ENCODE measurements around the gene SLF2.

The SLF2 gene

GRCh38 chr10:100984672-100985177 is 72.0 kb downstream of the SLF2 start:
- intact Hi-C loops (cut with DNase I): no loop called here
- DNase-seq: peak in 5 of 42 donors; percentile 4 to 22 (median 6)

- DNase-seq: peak in 14 of 42 donors; percentile 14 to 61 (median 39)
- intact Hi-C loops (cut with DNase I): no loop called here
These were observed 72.6 kb downstream of the SLF2 start for GRCh38 chr10:100985336-100985735.

DNA sequence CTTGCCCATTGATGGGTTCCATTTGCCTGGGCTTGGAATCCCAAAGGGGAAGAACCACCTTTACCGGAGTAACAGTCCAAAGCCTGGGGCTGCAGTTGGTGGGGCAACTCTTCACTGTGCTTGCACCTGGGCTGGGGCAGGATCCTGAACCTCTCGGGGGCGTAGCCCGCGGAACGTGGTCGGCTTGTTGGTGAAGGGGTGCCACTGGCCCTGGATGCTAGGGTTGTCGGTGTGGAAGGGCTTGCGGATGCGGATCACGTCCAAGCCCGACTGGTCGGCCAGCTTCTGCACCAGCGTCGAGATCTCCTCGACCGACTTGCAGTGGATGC is 73.8 kb downstream of the SLF2 start:
- intact Hi-C loops (cut with DNase I): no loop called here
- no peak for DNase-seq

- peak; percentile 86 to 97 (median 92) for DNase-seq
- intact Hi-C loops (cut with DNase I): no loop called here
These were observed 74.4 kb downstream of the SLF2 start, which contains the start of the genes MRPL43 and TWNK for GRCh38 chr10:100986952-100987684. Gene MRPL43 (minus strand): TSS chr10:100987497. CDS start chr10:100987443, 54 bp downstream. Gene TWNK (plus strand): TSS chr10:100987543. CDS start chr10:100988211, 668 bp downstream.

DNA sequence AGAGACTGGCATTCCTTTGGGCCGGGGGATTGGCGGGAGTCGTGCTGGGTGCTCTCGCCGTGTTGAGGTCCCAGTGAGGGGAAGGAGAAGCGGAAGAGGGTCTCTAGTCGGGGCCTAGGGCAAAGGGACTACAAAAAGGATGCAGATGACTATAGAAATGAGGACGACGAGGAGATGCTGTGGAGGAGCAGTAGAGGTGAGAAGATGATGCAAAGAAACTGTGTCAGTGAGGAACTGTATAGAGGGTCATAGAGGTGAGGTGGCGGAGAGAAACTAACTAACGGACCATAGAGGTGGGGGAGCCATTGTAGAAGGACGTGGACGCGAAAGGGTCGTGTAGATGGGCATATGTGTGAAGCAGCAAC is 74.9 kb downstream of the SLF2 start:
- intact Hi-C loops (cut with DNase I): no loop called here
- no peak for DNase-seq

- no peak for DNase-seq
- intact Hi-C loops (cut with DNase I): no loop called here
These were observed 75.4 kb downstream of the SLF2 start for GRCh38 chr10:100988166-100988565.

DNA sequence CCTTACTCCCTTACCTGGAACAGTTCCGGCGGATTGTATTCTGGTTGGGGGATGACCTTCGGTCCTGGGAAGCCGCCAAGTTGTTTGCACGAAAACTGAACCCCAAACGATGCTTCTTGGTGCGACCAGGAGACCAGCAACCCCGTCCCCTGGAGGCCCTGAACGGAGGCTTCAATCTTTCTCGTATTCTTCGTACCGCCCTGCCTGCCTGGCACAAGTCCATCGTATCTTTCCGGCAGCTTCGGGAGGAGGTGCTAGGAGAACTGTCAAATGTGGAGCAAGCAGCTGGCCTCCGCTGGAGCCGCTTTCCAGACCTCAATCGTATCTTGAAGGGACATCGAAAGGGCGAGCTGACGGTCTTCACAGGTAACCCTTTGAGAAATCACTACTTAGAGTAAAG is 76.3 kb downstream of the SLF2 start:
- DNase-seq: no peak
- intact Hi-C loops (cut with DNase I): no loop called here

- peak in 30 of 42 donors; percentile 20 to 86 (median 63) for DNase-seq
- intact Hi-C loops (cut with DNase I): loop anchor here (1.0 kb wide), 1 partner anchor 20 kb away; no protein-coding TSS in a partner anchor
These were observed 81.4 kb downstream of the SLF2 start for GRCh38 chr10:100993986-100994708.

DNA sequence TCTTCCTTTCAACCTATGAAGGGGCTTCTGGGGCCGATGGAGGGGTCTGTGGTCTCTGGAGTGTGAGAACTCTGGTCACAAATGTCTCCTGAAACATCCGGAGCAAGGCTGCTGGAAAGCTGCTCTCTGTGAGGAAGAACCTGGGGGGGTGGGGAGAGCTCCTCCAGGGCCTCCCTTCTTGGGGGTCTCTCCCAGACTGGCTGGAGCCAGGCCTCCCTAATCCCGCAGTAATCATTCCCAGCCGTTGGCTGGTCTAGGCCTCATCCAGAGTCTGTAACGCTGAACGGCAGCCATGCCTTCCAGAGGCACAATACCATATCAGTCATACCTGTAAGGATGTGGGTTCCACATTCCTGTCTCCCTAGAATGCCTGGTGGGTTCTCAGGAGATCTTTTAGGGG is 82.4 kb downstream of the SLF2 start:
- DNase-seq: no peak
- intact Hi-C loops (cut with DNase I): loop anchor here (5.0 kb wide), 1 partner anchor 83 kb away; the partner anchor contains the start of gene SLF2

DNA sequence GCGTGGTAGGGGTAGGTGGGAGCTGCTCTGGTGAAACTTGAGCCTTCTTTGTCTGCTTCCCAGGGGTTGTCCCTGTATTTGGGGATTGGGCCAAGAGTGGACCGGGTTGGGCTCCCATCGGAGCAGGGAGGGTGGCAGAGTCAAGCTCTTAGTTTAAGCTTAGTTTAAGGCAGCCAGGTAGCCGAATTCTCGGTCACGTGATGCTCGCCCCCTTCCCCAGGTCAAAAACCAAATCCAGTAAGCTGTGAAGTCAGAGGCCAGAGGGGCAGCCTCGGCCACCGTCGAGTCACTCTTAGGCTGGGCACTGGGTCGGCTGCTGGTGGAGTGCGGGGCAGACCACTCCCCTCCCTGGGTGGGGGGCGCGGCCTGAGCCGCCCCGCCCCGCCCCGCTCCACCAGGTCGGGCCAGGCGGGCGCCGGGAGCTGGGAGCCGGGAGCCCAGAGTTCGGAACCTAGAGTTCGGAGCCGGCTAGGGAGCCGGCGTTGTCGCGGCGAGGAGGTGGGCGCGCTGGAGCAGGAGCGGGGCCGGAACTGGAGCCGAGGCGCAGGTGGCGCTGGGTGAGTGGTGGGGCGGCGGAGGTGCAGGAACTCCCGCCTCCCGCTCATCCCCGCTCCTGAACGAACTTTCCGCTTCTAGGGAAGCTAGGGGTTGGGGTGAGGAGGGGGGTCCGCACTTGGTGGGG is 84.1 kb downstream of the SLF2 start:
- intact Hi-C loops (cut with DNase I): loop anchor here (5.0 kb wide), 1 partner anchor 85 kb away; the partner anchor contains the start of gene SLF2
- DNase-seq: peak in 11 of 42 donors; percentile 18 to 62 (median 43)

GRCh38 chr10:100997360-100998182 is 84.8 kb downstream of the SLF2 start:
- DNase-seq: peak in 38 of 42 donors; percentile 49 to 88 (median 74)
- intact Hi-C loops (cut with DNase I): loop anchor here (5.0 kb wide), 1 partner anchor 85 kb away; the partner anchor contains the start of gene SLF2

GRCh38 chr10:100998183-100998990 is 85.6 kb downstream of the SLF2 start:
- DNase-seq: peak; percentile 81 to 96 (median 91)
- intact Hi-C loops (cut with DNase I): loop anchor here (5.0 kb wide), 1 partner anchor 86 kb away; the partner anchor contains the start of gene SLF2

- DNase-seq: peak; percentile 52 to 93 (median 87)
- intact Hi-C loops (cut with DNase I): loop anchor here (5.0 kb wide), 1 partner anchor 87 kb away; the partner anchor contains the start of gene SLF2
These were observed 86.4 kb downstream of the SLF2 start for GRCh38 chr10:100998991-100999741.

DNA sequence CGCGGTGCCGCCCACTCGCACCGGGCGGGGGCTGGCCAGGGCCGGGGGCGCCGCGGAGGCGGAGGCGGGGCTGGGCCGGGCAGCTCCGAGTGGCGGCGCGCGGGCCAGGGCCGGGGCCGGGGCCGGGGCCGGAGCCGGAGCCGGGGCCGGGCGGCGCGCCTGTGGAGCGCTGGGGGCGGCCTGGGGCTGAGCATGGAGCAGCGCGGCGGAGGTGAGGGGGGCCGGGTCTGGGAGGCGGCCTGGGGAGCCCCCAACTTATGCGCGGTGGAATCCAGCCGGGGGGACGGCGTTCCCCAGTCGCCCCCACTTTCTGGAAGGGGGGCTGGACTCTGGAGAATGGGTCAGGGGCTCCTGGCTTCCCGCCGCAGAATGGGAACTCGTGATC is 87.0 kb downstream of the SLF2 start, which contains the start of gene LZTS2:
Gene LZTS2, plus strand, starts transcription at position 67 of the 385 bp plus-strand sequence. CDS start 2,731 bp downstream, outside the sequence.
- peak in 1 of 42 donors; percentile 89 for DNase-seq
- intact Hi-C loops (cut with DNase I): loop anchor here (5.0 kb wide), 1 partner anchor 87 kb away; the partner anchor contains the start of gene SLF2

GRCh38 chr10:101000127-101000914 is 87.6 kb downstream of the SLF2 start:
- intact Hi-C loops (cut with DNase I): no loop called here
- peak in 22 of 42 donors; percentile 30 to 74 (median 54) for DNase-seq

Measured in head of caudate nucleus (tissue), 42 donors.